PC-9 (cell line): Measurements from ENCODE around the gene CHRDL1. TPM values are rescaled to one million over a fixed set of nuclear protein-coding genes. Genes with fewer than 3 reads are reported as not detected.

Experiments used
- BruUV-seq: library from RNA; stranded (reverse); fragments of 400-500 nt; replicated peaks from 2 replicates; lab custom pipeline; 2021; lab: Mats Ljungman, UMichigan
- CTCF ChIA-PET: fragments of 300-600 bp; sonication (Branson Sonifier 250); formaldehyde crosslinking; loops from one replicate; lab custom pipeline; 2022; ENCODE audit warnings: antibody characterized with exemption; lab: Charles Lee
- POLR2A ChIA-PET: fragments of 300-600 bp; sonication (Branson Sonifier 250); formaldehyde crosslinking; loops from one replicate; lab custom pipeline; 2022; ENCODE audit warnings: antibody characterized with exemption; ENCODE audit not compliant: unreplicated experiment; lab: Charles Lee
- DNase-seq, 2 experiments: peaks; one replicate each; pipeline versions ENCODE4 v3.0.0 to v3.0.0-alpha.2; 2015 to 2022; ENCODE audit warnings: mixed read lengths in 1 of 2
- H2AFZ ChIP-seq: fragments of 200-600 bp; sonication (generic); 2 replicates; pipeline ENCODE4 v1.8.1; 2017; ENCODE audit warnings: antibody characterized with exemption
- H3F3A ChIP-seq: fragments of 200-600 bp; sonication (generic); 2 replicates; pipeline ENCODE4 v1.8.1; 2017; ENCODE audit warnings: antibody characterized with exemption, mild to moderate bottlenecking, low read depth; ENCODE audit not compliant: insufficient read depth
- H3K27ac ChIP-seq: fragments of 200-600 bp; sonication (generic); 2 replicates; pipeline ENCODE4 v1.6.1; 2016; ENCODE audit warnings: mixed run types
- H3K27me3 ChIP-seq: fragments of 200-600 bp; sonication (generic); 2 replicates; pipeline ENCODE4 v1.6.1; 2016; ENCODE audit warnings: low read depth, mixed run types; ENCODE audit not compliant: insufficient read depth
- H3K36me3 ChIP-seq: fragments of 200-600 bp; sonication (generic); 2 replicates; pipeline ENCODE4 v1.6.1; 2016; ENCODE audit warnings: low read depth, mixed run types
- H3K4me1 ChIP-seq: fragments of 200-600 bp; sonication (generic); replicated peaks from 2 replicates; pipeline ENCODE4 v1.6.1; 2016; ENCODE audit warnings: mixed run types; ENCODE audit not compliant: insufficient read depth
- H3K4me2 ChIP-seq: fragments of 200-600 bp; sonication (generic); 2 replicates; pipeline ENCODE4 v1.6.1; 2017; ENCODE audit warnings: mixed run types
- H3K4me3 ChIP-seq: fragments of 200-600 bp; sonication (generic); 2 replicates; pipeline ENCODE4 v1.6.1; 2016; ENCODE audit warnings: mixed run types
- H3K79me2 ChIP-seq: fragments of 200-600 bp; sonication (generic); 2 replicates; pipeline ENCODE4 v1.6.1; 2017; ENCODE audit warnings: low read depth, mixed run types
- H3K9me2 ChIP-seq: fragments of 200-600 bp; sonication (generic); 2 replicates; pipeline ENCODE4 v1.8.1; 2017; ENCODE audit warnings: mild to moderate bottlenecking; ENCODE audit not compliant: insufficient read depth
- H3K9me3 ChIP-seq: fragments of 200-600 bp; sonication (generic); 2 replicates; pipeline ENCODE4 v1.8.1; 2016; ENCODE audit warnings: low read depth; ENCODE audit not compliant: insufficient read depth
- H4K20me1 ChIP-seq: fragments of 200-600 bp; sonication (generic); 2 replicates; pipeline ENCODE4 v1.8.1; 2017; ENCODE audit not compliant: insufficient read depth
- EZH2 ChIP-seq: fragments of 200-600 bp; sonication (generic); IDR thresholded peaks from 2 replicates; pipeline ENCODE4 v1.8.0; 2017; ENCODE audit warnings: antibody characterized with exemption, low read depth
- intact Hi-C: fragments of 100-400 bp; cut with micrococcal nuclease; formaldehyde crosslinking; loops from one replicate; pipeline ENCODE4 v1.10.0; 2022; ENCODE audit not compliant: unreplicated experiment
- total RNA-seq: library from RNA; stranded (reverse); gene quantifications from 2 replicates; pipeline ENCODE4 v1.2.3, GENCODE V29; 2021
- TF ChIP-seq, protein P1 (sequence below): fragments of 200-600 bp; sonication (generic); conservative IDR thresholded peaks from 2 replicates; pipeline ENCODE4 v1.6.1; 2017; ENCODE audit warnings: mixed run types, antibody characterized with exemption, mild to moderate bottlenecking, moderate library complexity

The CHRDL1 gene
- total RNA-seq, 1 experiment from 2014 or later, result 25.7 TPM

DNA sequence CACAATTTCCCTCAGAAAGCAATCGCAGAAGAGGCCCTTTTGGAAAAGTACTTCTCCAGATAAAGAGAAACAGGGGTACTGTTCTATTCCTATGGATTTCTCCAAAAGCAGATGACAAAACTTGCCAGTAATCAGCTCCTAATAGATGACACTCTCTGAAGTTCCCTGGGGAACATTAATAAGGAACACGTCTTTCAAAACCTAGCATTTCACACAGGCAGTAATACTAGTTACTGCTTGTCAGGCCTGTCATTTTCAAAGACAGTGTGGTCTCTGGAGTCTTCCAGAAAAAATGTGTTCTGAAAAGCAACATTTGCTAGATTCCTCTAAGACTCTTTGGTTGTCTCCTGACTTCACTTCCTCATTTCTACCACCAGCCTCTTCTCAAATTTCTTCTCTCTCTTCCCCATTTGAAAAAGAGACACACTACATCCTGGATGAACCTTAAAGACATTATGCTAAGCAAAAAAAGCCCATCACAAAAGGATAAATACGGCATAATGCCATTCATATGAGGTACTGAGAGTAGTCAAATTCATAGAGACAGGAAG is 47.3 kb downstream of the CHRDL1 start:
- no peak for TF ChIP-seq EZH2
- TF ChIP-seq, protein P1, sequence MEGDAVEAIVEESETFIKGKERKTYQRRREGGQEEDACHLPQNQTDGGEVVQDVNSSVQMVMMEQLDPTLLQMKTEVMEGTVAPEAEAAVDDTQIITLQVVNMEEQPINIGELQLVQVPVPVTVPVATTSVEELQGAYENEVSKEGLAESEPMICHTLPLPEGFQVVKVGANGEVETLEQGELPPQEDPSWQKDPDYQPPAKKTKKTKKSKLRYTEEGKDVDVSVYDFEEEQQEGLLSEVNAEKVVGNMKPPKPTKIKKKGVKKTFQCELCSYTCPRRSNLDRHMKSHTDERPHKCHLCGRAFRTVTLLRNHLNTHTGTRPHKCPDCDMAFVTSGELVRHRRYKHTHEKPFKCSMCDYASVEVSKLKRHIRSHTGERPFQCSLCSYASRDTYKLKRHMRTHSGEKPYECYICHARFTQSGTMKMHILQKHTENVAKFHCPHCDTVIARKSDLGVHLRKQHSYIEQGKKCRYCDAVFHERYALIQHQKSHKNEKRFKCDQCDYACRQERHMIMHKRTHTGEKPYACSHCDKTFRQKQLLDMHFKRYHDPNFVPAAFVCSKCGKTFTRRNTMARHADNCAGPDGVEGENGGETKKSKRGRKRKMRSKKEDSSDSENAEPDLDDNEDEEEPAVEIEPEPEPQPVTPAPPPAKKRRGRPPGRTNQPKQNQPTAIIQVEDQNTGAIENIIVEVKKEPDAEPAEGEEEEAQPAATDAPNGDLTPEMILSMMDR, result no peak
- H3K36me3 ChIP-seq, result no peaks in the 10 kb centered on the region
- H3K9me2 ChIP-seq, result no peaks in the 10 kb centered on the region
- no peak overlapping the region for H3K27ac ChIP-seq
- H3K4me1 ChIP-seq, result 0 out of 2 replicates have a peak, but pooled peaks cover 9% of the 10 kb centered on the region
- DNase-seq, result no peak
- BruUV-seq, result no TSS peak
- H3K4me3 ChIP-seq, result no peak overlapping the region
- intact Hi-C loops, result no loop called here
- no peaks in the 10 kb centered on the region for H3K9me3 ChIP-seq
- no peaks in the 10 kb centered on the region for H4K20me1 ChIP-seq
- no peaks in the 10 kb centered on the region; the same call in 1 of the 2 replicates for H3F3A ChIP-seq
- H3K27me3 ChIP-seq, result no peaks in the 10 kb centered on the region
- ChIA-PET POLR2A (no interaction called here), CTCF (no interaction called here)
- H2AFZ ChIP-seq, result 0 out of 2 replicates have a peak overlapping the region, but pooled peaks have one; percentile 8
- H3K79me2 ChIP-seq, result no peaks in the 10 kb centered on the region
- no peak overlapping the region for H3K4me2 ChIP-seq

DNA sequence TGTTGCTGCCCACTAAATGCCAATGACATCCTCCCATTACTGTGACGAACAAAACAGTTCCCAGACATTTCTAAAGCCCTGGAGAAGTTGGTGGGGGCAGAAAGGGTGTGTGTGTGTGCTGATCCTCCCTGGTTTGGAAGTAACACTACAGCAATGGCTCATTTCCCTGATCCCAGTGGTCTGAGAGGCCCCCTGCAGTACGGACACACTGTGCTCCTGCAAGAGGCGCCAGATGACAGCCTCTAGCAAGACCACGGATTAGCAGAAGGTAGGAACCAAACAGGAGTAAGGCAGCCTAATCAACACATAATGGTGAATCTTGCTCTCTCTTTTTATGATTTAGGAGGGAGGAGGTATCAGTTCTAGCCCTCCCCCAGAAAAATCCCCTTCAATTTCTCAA is 49.6 kb downstream of the CHRDL1 start:
- no peak overlapping the region for H3K27ac ChIP-seq
- no peak for TF ChIP-seq EZH2
- TF ChIP-seq, protein P1, result no peak
- intact Hi-C loops, result no loop called here
- H3K9me3 ChIP-seq, result no peaks in the 10 kb centered on the region
- H2AFZ ChIP-seq, result no peak overlapping the region
- no peaks in the 10 kb centered on the region for H3K9me2 ChIP-seq
- H3K36me3 ChIP-seq, result no peaks in the 10 kb centered on the region
- BruUV-seq, result no TSS peak
- CTCF ChIA-PET, result no interaction called here
- no peaks in the 10 kb centered on the region for H3K27me3 ChIP-seq
- H3K4me2 ChIP-seq, result no peak overlapping the region
- H3K4me1 ChIP-seq, result peaks cover 21% of the 10 kb centered on the region
- POLR2A ChIA-PET, result no interaction called here
- H3K79me2 ChIP-seq, result no peaks in the 10 kb centered on the region
- DNase-seq, result no peak
- H3F3A ChIP-seq, result peaks cover 5% of the 10 kb centered on the region
- no peaks in the 10 kb centered on the region for H4K20me1 ChIP-seq
- no peak overlapping the region for H3K4me3 ChIP-seq

DNA sequence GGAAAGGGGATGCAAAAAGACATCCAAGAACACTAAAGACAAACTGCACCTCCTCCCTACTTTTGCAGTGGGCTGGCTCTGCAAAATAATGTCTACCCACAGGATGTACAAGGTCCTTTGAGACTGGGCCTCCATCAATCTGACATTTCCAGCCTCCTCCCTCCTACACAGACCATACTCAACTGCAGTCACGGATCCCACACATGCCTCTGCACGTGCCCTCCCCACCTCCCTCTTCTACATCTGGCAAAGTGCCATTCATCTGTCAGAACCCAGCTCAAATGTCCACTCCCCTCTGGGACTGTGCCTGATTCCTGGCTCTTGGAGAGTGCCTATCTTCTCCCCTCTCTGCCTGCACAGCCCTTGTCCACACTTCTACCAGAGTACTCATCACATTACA is 50.3 kb downstream of the CHRDL1 start:
- Histone ChIP-seq H4K20me1 (no peaks in the 10 kb centered on the region), H3K4me3 (no peak overlapping the region), H3K27ac (no peak overlapping the region), H3F3A (peaks cover 11% of the 10 kb centered on the region), H3K4me2 (no peak overlapping the region), H3K9me2 (no peaks in the 10 kb centered on the region), H3K9me3 (no peaks in the 10 kb centered on the region), H3K79me2 (no peaks in the 10 kb centered on the region), H3K4me1 (peaks cover 28% of the 10 kb centered on the region), H3K27me3 (no peaks in the 10 kb centered on the region), H3K36me3 (no peaks in the 10 kb centered on the region), H2AFZ (no peak overlapping the region)
- ChIA-PET CTCF (no interaction called here), POLR2A (no interaction called here)
- no peak for TF ChIP-seq EZH2
- TF ChIP-seq, protein P1, result no peak
- no TSS peak for BruUV-seq
- no peak for DNase-seq
- intact Hi-C loops, result no loop called here
